ENCODE data around the gene MINDY4B. TPM values are rescaled to one million over a fixed set of nuclear protein-coding genes. Genes with fewer than 3 reads are reported as not detected.

MINDY4B gene
- total RNA-seq: not detected

DNA sequence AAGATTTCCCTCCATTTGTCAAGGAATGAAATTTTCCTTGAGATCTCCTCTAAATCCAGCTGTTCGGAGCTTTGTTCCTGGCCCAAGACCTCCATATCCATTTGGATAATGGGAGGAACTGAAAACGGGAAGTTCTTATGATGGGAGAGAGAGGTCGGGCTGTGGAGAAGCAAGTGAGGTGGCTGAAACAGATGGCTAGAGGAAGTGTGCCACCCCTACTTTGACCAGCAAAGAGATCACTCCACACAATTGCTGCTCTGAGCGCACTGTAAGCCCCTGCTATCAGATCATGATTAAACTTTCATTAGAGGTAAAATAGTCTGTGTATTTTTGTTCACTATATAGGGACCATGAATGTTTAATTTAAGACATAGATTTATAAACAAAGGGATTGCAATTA is at the start of gene MINDY4B:
TSS of gene MINDY4B (minus strand) at position 101 of the 400 bp plus-strand sequence. CDS start at position 101, 0 bp downstream.
- Histone ChIP-seq H3K4me3 (no peak within 1 kb of the TSS), H3K27me3 (replicated peaks; ENCODE audit: insufficient read depth) (no peaks in the 10 kb centered on the region), H3K36me3 (no peaks in the 10 kb centered on the region), H3K27ac (no peak within 1 kb of the TSS), H3K4me1 (replicated peaks) (no peaks in the 10 kb centered on the region), H3K9me3 (no peaks in the 10 kb centered on the region)
- DNase-seq (ENCODE audit: low spot score): no peak
- no peak for TF ChIP-seq POLR2AphosphoS5 (IDR thresholded peaks at IDR 0.05)
- no peak for TF ChIP-seq POLR2A (IDR thresholded peaks at IDR 0.05)
- TF ChIP-seq, protein P1, sequence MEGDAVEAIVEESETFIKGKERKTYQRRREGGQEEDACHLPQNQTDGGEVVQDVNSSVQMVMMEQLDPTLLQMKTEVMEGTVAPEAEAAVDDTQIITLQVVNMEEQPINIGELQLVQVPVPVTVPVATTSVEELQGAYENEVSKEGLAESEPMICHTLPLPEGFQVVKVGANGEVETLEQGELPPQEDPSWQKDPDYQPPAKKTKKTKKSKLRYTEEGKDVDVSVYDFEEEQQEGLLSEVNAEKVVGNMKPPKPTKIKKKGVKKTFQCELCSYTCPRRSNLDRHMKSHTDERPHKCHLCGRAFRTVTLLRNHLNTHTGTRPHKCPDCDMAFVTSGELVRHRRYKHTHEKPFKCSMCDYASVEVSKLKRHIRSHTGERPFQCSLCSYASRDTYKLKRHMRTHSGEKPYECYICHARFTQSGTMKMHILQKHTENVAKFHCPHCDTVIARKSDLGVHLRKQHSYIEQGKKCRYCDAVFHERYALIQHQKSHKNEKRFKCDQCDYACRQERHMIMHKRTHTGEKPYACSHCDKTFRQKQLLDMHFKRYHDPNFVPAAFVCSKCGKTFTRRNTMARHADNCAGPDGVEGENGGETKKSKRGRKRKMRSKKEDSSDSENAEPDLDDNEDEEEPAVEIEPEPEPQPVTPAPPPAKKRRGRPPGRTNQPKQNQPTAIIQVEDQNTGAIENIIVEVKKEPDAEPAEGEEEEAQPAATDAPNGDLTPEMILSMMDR (IDR thresholded peaks at IDR 0.05): no peak
- 75% methylated on average over 4 of the region's 4 CpGs for WGBS
- intact Hi-C loops (cut with DNase I): no loop called here

DNA sequence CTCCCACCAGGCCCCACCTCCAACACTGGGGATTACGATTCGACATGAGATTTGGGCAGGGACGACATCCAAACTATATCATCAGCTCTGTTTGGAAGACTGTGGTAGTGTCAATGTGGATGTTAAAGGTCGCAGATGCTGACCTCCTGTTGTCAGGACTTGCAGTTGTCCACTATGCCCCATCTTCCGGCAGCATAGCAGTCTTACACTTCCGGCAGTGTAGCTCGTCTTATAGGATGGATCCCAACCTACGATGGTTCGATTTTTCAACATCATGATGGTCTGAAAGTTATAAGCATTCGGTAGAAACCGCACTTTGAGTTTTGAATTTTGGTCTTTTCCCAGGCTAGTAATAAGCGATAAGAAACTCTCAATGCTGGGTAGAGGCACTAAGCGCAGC is 46.7 kb upstream of the MINDY4B start:
- intact Hi-C loops (cut with DNase I): no loop called here
- Histone ChIP-seq H3K27ac (no peak overlapping the region), H3K9me3 (no peaks in the 10 kb centered on the region), H3K4me1 (replicated peaks) (no peaks in the 10 kb centered on the region), H3K4me3 (no peak overlapping the region), H3K27me3 (replicated peaks; ENCODE audit: insufficient read depth) (no peaks in the 10 kb centered on the region), H3K36me3 (no peaks in the 10 kb centered on the region)
- no peak for DNase-seq (ENCODE audit: low spot score)
- WGBS: 92% methylated on average over 13 of the region's 13 CpGs
- TF ChIP-seq, protein P1 (IDR thresholded peaks at IDR 0.05): no peak
- TF ChIP-seq POLR2A (IDR thresholded peaks at IDR 0.05) (no peak), POLR2AphosphoS5 (IDR thresholded peaks at IDR 0.05) (no peak)

DNA sequence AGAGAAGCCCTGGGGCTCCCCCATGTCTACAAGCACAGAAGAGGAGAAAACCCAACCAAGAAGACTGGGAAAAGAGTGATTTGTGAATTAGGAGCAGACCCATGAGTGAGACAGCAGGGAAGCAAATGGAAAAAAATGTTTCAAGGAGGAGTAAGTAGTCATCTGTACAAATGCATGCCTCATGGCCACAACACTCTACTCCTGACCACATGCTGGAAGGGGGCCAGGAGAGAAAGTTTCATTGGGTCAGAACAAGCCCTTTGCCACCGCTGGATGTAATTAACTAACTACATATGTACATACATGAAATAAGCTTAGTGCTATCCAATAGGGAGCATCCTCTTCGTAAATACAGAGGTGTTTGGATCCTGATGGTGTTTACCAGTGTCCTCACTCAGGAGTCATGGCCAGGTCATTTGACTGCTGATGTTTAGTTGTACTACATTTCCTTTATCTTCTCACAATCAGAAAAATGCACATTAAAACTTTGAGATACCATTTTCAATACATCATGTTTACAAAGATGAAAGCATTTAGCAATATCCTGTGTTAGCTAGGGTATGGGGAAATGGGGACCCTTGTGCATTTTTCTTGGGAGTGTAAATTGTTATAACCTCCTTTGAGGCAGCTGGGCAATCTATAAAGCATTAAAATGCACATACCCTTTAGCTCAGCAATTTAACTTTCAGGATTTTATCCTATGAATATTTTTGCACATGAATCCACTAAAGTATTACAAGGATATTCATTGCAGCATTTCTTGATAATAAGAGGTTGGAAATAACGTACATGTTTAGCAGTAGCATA is 40.2 kb upstream of the MINDY4B start:
- Histone ChIP-seq H3K27me3 (replicated peaks; ENCODE audit: insufficient read depth) (peaks cover 1% of the 10 kb centered on the region), H3K36me3 (no peaks in the 10 kb centered on the region), H3K4me1 (replicated peaks) (no peaks in the 10 kb centered on the region), H3K9me3 (no peaks in the 10 kb centered on the region), H3K27ac (no peak overlapping the region), H3K4me3 (no peak overlapping the region)
- intact Hi-C loops (cut with DNase I): no loop called here
- TF ChIP-seq, protein P1 (IDR thresholded peaks at IDR 0.05): no peak
- DNase-seq (ENCODE audit: low spot score): no peak
- 72% methylated on average over 3 of the region's 3 CpGs for WGBS

DNA sequence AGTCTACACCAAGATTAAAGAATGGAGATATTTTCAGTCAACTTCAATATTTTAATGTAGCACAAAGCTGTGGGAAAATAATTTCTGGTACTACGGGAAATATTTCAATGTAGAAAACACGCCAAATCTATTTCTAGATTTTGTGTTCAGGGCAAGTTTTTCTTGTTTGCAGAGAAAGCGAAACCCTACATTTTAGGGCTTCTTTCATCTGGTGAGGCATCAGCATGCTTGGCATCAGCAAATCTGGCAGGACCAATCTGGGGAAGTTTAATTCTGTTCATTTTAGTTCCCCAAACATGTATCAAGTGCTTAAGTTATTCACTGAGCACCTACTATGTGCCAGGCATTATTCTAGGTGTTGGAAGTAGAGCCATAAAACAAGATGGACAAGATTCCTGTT is 37.0 kb upstream of the MINDY4B start:
- H3K27me3 ChIP-seq (replicated peaks; ENCODE audit: insufficient read depth): peaks cover 1% of the 10 kb centered on the region
- no peaks in the 10 kb centered on the region for H3K4me1 ChIP-seq (replicated peaks)
- TF ChIP-seq POLR2AphosphoS5 (IDR thresholded peaks at IDR 0.05) (no peak), POLR2A (IDR thresholded peaks at IDR 0.05) (no peak)
- TF ChIP-seq, protein P1 (IDR thresholded peaks at IDR 0.05): no peak
- WGBS: 67% methylated on average over 3 of the region's 3 CpGs
- H3K4me3 ChIP-seq: no peak overlapping the region
- H3K27ac ChIP-seq: no peak overlapping the region
- intact Hi-C loops (cut with DNase I): no loop called here
- no peaks in the 10 kb centered on the region for H3K9me3 ChIP-seq
- DNase-seq (ENCODE audit: low spot score): no peak
- H3K36me3 ChIP-seq: no peaks in the 10 kb centered on the region

DNA sequence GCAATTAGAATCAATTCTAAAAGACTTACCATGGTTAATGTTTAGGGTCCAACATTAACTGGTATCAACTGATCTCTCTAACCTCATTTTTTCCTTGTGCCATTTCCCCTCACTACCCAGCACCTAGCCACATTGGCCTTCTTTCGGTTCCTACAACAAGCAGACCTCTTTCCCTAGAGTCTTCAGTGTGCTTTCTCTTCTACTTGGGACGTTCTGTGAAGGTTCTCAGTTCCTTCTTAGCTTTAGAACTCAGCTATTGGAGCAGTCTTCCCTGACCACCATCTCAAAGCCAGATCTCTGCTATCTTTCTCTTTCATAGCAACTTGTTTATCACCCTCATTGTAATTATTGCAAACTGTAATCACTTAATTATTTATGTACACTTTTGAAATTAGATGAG is 31.5 kb upstream of the MINDY4B start:
- no peak for DNase-seq (ENCODE audit: low spot score)
- intact Hi-C loops (cut with DNase I): no loop called here
- Histone ChIP-seq H3K27me3 (replicated peaks; ENCODE audit: insufficient read depth) (no peaks in the 10 kb centered on the region), H3K4me1 (replicated peaks) (no peaks in the 10 kb centered on the region), H3K27ac (no peak overlapping the region), H3K4me3 (no peak overlapping the region), H3K36me3 (no peaks in the 10 kb centered on the region), H3K9me3 (no peaks in the 10 kb centered on the region)
- TF ChIP-seq POLR2AphosphoS5 (IDR thresholded peaks at IDR 0.05): no peak
- TF ChIP-seq, protein P1 (IDR thresholded peaks at IDR 0.05): no peak
- TF ChIP-seq POLR2A (IDR thresholded peaks at IDR 0.05): no peak
- 60% methylated on average over 2 of the region's 2 CpGs for whole genome bisulfite sequencing

Measured in prostate gland (tissue), 2 donors.